Measurements from ENCODE around the gene MYEOV. TPM values are rescaled to one million over a fixed set of nuclear protein-coding genes. Genes with fewer than 3 reads are reported as not detected.

MYEOV gene
- total RNA-seq, 1 donor = 7.0 TPM

DNA sequence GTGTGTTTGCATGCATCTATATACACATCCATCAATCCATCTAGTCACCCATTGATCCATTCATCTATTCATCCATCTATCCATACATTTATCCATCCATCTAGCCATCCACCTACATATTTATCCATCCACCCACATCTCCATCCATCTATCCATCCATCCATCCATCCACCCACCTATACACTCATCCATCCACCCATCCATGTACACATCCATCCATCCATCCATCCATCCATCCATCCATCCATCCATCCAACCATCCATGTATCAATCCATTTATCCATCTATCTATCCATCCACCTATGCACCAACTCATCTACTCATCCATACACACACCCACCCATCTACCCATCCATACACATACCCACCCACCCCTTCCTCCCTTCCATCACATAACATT lies 18.8 kb upstream of the MYEOV start:
- H3K4me3 ChIP-seq (ENCODE audit: low read depth, low read length) = no peak overlapping the region
- DNase-seq (ENCODE audit: low read depth) = no peak
- TF ChIP-seq, protein P1, sequence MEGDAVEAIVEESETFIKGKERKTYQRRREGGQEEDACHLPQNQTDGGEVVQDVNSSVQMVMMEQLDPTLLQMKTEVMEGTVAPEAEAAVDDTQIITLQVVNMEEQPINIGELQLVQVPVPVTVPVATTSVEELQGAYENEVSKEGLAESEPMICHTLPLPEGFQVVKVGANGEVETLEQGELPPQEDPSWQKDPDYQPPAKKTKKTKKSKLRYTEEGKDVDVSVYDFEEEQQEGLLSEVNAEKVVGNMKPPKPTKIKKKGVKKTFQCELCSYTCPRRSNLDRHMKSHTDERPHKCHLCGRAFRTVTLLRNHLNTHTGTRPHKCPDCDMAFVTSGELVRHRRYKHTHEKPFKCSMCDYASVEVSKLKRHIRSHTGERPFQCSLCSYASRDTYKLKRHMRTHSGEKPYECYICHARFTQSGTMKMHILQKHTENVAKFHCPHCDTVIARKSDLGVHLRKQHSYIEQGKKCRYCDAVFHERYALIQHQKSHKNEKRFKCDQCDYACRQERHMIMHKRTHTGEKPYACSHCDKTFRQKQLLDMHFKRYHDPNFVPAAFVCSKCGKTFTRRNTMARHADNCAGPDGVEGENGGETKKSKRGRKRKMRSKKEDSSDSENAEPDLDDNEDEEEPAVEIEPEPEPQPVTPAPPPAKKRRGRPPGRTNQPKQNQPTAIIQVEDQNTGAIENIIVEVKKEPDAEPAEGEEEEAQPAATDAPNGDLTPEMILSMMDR (IDR thresholded peaks at IDR 0.05; ENCODE audit: insufficient read depth, low read length) = no peak

DNA sequence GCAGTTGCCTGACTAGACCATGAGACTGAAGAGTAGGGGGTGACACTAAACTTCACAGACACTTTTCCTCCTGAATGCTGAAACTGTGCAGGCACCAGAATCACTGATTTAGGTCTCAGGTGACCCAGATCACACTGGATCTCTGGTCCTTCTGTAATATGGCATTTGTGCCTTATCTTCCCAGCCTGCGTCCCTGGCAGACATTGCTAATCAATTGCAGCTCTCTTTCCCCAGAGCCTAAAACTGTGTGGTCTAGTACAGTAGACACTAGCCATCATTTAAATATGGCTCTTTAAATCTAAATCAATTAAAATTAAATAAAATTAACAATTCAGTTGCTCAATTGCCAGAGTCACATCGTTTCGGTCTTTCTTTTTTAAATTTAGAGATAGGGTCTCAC lies 17.8 kb upstream of the MYEOV start:
- DNase-seq (ENCODE audit: low read depth) = no peak
- TF ChIP-seq, protein P1 (IDR thresholded peaks at IDR 0.05; ENCODE audit: insufficient read depth, low read length) = no peak
- H3K4me3 ChIP-seq (ENCODE audit: low read depth, low read length) = no peak overlapping the region

DNA sequence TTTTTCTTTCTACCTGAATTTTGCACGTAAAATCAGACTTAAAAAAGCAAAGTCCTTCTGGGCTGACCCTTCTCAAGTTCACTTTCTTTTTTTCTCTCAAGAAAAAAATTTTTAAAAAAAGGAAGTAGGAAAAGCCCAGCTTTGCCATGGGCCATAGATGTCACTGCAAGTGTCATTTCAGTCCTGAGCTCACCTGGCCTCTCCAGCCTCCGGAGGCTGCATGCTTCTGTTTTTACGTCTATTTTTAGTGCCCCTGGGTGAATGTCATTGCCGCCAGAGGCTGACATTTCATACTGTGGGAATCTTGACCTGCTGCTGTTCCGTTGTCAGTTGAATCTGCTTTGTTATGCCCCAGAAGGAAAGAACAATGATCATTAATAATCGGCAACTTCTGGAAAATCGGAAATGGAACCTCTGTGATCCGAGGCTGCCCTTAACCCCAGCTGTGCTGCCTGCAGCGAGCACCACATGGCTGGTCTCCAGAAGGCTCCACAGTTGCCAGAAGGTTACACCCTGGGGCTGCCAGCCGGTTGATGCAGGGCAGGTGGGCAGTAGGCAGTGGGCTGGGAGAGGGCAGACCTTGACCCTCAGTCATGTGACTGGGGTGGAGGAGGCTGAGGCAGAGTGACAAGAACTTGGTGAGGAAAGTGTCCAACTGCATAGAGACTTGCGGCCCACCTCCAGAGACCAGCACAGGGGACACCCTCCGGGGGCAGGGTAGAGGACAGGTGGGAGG lies 16.7 kb upstream of the MYEOV start:
- no peak for DNase-seq (ENCODE audit: low read depth)
- TF ChIP-seq, protein P1 (IDR thresholded peaks at IDR 0.05; ENCODE audit: insufficient read depth, low read length) = no peak
- no peak overlapping the region for H3K4me3 ChIP-seq (ENCODE audit: low read depth, low read length)

DNA sequence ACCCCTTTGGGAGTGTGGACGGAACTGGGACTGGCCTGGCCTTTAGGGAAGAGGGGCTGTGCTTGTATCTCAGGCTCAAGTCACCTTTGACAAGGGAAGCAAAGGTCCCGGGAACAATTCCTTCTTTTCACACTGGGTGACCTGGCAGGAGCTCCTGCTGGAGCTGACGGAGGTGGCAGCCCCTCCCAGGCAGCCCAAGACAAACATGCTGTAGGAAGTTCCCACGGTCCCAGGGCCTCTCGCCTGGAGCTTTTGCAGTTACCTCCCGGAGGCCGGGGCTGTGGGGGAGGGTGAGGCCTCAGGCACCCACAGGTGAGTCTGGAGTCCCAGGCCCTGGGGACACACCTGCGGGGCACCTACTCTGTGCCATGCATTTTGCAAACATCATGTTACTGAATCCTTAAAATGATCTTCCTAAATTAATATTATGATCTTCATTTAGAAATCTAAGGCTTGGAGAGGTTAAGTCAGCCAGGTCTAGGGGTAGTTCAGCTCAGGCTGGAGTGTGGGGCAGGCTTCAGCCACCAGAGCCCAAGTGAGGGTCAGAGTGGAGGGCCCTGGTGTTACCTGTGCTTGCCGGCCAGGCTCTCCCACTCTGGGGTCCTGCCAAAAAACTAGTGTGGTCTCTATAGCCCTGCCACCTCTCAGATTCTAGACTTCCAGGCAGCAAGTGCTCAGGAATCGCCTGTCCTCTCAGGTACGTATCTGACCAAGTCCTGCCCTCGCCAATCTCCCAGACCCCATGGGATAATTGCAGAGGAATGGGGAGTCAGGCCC lies 15.7 kb upstream of the MYEOV start:
- no peak for DNase-seq (ENCODE audit: low read depth)
- H3K4me3 ChIP-seq (ENCODE audit: low read depth, low read length) = no peak overlapping the region
- TF ChIP-seq, protein P1 (IDR thresholded peaks at IDR 0.05; ENCODE audit: insufficient read depth, low read length) = no peak

DNA sequence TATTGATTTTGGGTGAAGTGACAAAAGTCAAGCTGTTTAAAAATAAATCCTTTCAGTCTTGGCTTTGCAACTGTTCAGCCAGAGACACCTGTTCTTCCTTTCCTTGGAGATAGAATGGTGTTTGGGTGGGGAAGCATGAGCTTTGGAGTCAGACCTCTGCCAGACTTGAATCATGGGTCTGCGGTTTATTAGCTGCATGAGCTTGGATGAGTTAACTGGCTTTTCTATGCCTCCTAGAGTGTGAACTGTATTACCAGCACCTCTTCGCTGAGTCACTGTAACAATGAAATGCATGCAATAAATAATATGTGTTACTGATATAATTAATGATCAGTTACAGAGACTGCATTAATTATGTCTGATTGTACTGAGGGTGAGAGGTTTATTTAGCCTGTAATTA lies 13.5 kb upstream of the MYEOV start:
- TF ChIP-seq, protein P1 (IDR thresholded peaks at IDR 0.05; ENCODE audit: insufficient read depth, low read length) = no peak
- no peak overlapping the region for H3K4me3 ChIP-seq (ENCODE audit: low read depth, low read length)
- DNase-seq (ENCODE audit: low read depth) = peak; percentile 56

DNA sequence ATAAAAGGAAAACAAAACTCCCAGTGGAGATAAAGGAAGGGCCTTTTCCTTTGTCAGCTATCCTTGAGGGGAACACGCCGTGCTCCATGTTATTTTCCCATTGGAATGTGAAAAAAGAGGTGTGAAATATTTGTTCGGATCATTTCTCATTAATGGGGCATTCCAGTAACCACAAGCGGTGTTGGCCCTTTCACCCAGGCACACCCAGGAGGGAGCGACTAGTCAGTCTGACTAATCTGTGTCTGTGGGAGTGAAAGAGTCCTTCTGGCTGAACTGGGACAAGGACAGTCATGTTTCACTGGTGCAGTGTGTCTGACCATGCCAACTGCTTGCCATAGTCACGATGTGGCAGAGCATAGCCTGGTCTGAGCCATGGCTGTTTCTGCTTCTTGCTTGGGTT lies 13.0 kb upstream of the MYEOV start:
- no peak overlapping the region for H3K4me3 ChIP-seq (ENCODE audit: low read depth, low read length)
- peak; percentile 78 for DNase-seq (ENCODE audit: low read depth)
- TF ChIP-seq, protein P1 (IDR thresholded peaks at IDR 0.05; ENCODE audit: insufficient read depth, low read length) = no peak
